Smooth muscle cell (in vitro differentiated cells): Measurements from ENCODE around the gene RMI1. TPM values are rescaled to one million over a fixed set of nuclear protein-coding genes. Genes with fewer than 3 reads are reported as not detected.
"Not testable (repeated sequence)": the region's sequence is repeated elsewhere in the genome, so short reads cannot be mapped to it uniquely, and the experiment has no call there.

Experiments
- DNase-seq: peaks from one replicate; lab custom pipeline; 2025; ENCODE audit not compliant: unreplicated experiment; lab: John Stamatoyannopoulos, UW
- H2AFZ ChIP-seq: fragments of 200-600 bp; sonication (generic); 2 replicates; pipeline ENCODE4 v1.6.0; 2016; ENCODE audit warnings: antibody characterized with exemption, low read depth, mild to moderate bottlenecking
- H3F3A ChIP-seq: fragments of 200-600 bp; sonication (generic); 2 replicates; pipeline ENCODE4 v1.6.0; 2017; ENCODE audit warnings: antibody characterized with exemption, low read depth
- H3K27ac ChIP-seq: fragments of 200-600 bp; sonication (generic); 2 replicates; pipeline ENCODE4 v1.5.1; 2016; ENCODE audit warnings: low read depth, mild to moderate bottlenecking
- H3K27me3 ChIP-seq: fragments of 200-600 bp; sonication (generic); 2 replicates; pipeline ENCODE4 v1.6.1; 2016; ENCODE audit warnings: low read depth, mild to moderate bottlenecking
- H3K36me3 ChIP-seq: fragments of 200-600 bp; sonication (generic); 2 replicates; pipeline ENCODE4 v1.5.1; 2016; ENCODE audit warnings: low read depth
- H3K4me1 ChIP-seq: fragments of 200-600 bp; sonication (generic); 2 replicates; pipeline ENCODE4 v1.5.1; 2016; ENCODE audit warnings: low read depth
- H3K4me2 ChIP-seq: fragments of 200-600 bp; sonication (generic); 2 replicates; pipeline ENCODE4 v1.6.0; 2016; ENCODE audit warnings: mild to moderate bottlenecking
- H3K4me3 ChIP-seq: fragments of 200-600 bp; sonication (generic); 2 replicates; pipeline ENCODE4 v1.5.1; 2016; ENCODE audit warnings: mild to moderate bottlenecking
- H3K79me2 ChIP-seq: fragments of 200-600 bp; sonication (generic); 2 replicates; pipeline ENCODE4 v1.6.0; 2016; ENCODE audit warnings: low read depth, mild to moderate bottlenecking
- H3K9ac ChIP-seq: fragments of 200-600 bp; sonication (generic); 2 replicates; pipeline ENCODE4 v1.6.0; 2016; ENCODE audit warnings: low read depth
- H3K9me3 ChIP-seq: fragments of 200-600 bp; sonication (generic); replicated peaks from 2 replicates; pipeline ENCODE4 v1.5.1; 2016; ENCODE audit warnings: low read depth
- H4K20me1 ChIP-seq: fragments of 200-600 bp; sonication (generic); 2 replicates; pipeline ENCODE4 v1.6.0; 2016; ENCODE audit warnings: low read depth
- CTCF ChIP-seq: fragments of 200-600 bp; sonication (generic); IDR thresholded peaks from 2 replicates; pipeline ENCODE4 v1.5.1; 2017; ENCODE audit warnings: borderline replicate concordance, mild to moderate bottlenecking, antibody characterized with exemption; ENCODE audit not compliant: insufficient read depth, poor library complexity, severe bottlenecking
- WGBS: methylation state at CpG from one replicate; pipeline ENCODE4 v1.1.7; 2016; ENCODE audit warnings: low lambda C conversion rate; 5-methylcytosine and 5-hydroxymethylcytosine counted together
- polyA plus RNA-seq: library from polyadenylated mRNA; unstranded; fragments of >200 nt; fragmentation: Nextera tagmentation; extraction: Ambion mirVana; gene quantifications from 2 replicates; pipeline ENCODE4 v1.2.1, GENCODE V29; 2016
- total RNA-seq: library from RNA; depleted of rRNA; stranded (reverse); fragments of >200 nt; gene quantifications from 2 replicates; pipeline ENCODE4 v1.2.3, GENCODE V29; 2014

RMI1 gene
- total and polyA plus RNA-seq, 2 experiments from 2014 or later, result 3.2 to 11.1 TPM

- TF ChIP-seq CTCF, result no peak
- no peaks in the 10 kb centered on the region for H3K9me3 ChIP-seq
- no peak overlapping the region for H3K9ac ChIP-seq
- H3K4me2 ChIP-seq, result no peak overlapping the region
- H3F3A ChIP-seq, result no peaks in the 10 kb centered on the region
- H3K27me3 ChIP-seq, result no peaks in the 10 kb centered on the region
- H2AFZ ChIP-seq, result no peak overlapping the region
- H3K79me2 ChIP-seq, result no peaks in the 10 kb centered on the region
- no peaks in the 10 kb centered on the region for H4K20me1 ChIP-seq
- DNase-seq, result no peak
- no peak overlapping the region for H3K27ac ChIP-seq
- no peaks in the 10 kb centered on the region for H3K36me3 ChIP-seq
- 90% methylated on average over 6 of the region's 6 CpGs for WGBS
- H3K4me1 ChIP-seq, result peaks cover 18% of the 10 kb centered on the region
- H3K4me3 ChIP-seq, result no peak overlapping the region
These were observed 44.1 kb upstream of the RMI1 start for GRCh38 chr9:83936523-83936922.

- no peak overlapping the region for H3K4me3 ChIP-seq
- H3K9ac ChIP-seq, result no peak overlapping the region
- H3K4me2 ChIP-seq, result no peak overlapping the region
- H2AFZ ChIP-seq, result peak overlapping the region; percentile 5
- H3K36me3 ChIP-seq, result no peaks in the 10 kb centered on the region
- H3K27ac ChIP-seq, result no peak overlapping the region
- H3K9me3 ChIP-seq, result no peaks in the 10 kb centered on the region
- H3K27me3 ChIP-seq, result no peaks in the 10 kb centered on the region
- H3K4me1 ChIP-seq, result peaks cover 18% of the 10 kb centered on the region
- H3F3A ChIP-seq, result no peaks in the 10 kb centered on the region
- peak; percentile 66 for TF ChIP-seq CTCF
- H3K79me2 ChIP-seq, result no peaks in the 10 kb centered on the region
- WGBS, result 12% methylated on average over 1 of the region's 1 CpG
- no peak for DNase-seq
- no peaks in the 10 kb centered on the region for H4K20me1 ChIP-seq
These were observed 42.6 kb upstream of the RMI1 start for GRCh38 chr9:83937861-83938455.

GRCh38 chr9:83940590-83941303 lies 39.9 kb upstream of the RMI1 start:
- 91% methylated on average over 5 of the region's 5 CpGs for WGBS
- H3K27me3 ChIP-seq, result no peaks in the 10 kb centered on the region
- H3K4me2 ChIP-seq, result no peak overlapping the region
- H3K9ac ChIP-seq, result no peak overlapping the region
- H3K4me3 ChIP-seq, result no peak overlapping the region
- no peak for TF ChIP-seq CTCF
- no peaks in the 10 kb centered on the region for H3F3A ChIP-seq
- H2AFZ ChIP-seq, result no peak overlapping the region
- H3K27ac ChIP-seq, result no peak overlapping the region
- no peak for DNase-seq
- no peaks in the 10 kb centered on the region for H4K20me1 ChIP-seq
- H3K36me3 ChIP-seq, result no peaks in the 10 kb centered on the region
- H3K79me2 ChIP-seq, result no peaks in the 10 kb centered on the region
- H3K9me3 ChIP-seq, result no peaks in the 10 kb centered on the region
- H3K4me1 ChIP-seq, result peaks cover 1% of the 10 kb centered on the region

GRCh38 chr9:83948096-83948495 lies 32.5 kb upstream of the RMI1 start:
- not testable (repeated sequence) for H3K27me3 ChIP-seq, H3K27ac ChIP-seq, H3F3A ChIP-seq, H2AFZ ChIP-seq, H3K79me2 ChIP-seq, H3K4me1 ChIP-seq, H3K36me3 ChIP-seq, H4K20me1 ChIP-seq, H3K4me2 ChIP-seq, DNase-seq, H3K9ac ChIP-seq, H3K9me3 ChIP-seq, H3K4me3 ChIP-seq
- WGBS, result 98% methylated on average over 9 of the region's 39 CpGs
